ENCODE data around the gene TP53I11. TPM values are rescaled to one million over a fixed set of nuclear protein-coding genes. Genes with fewer than 3 reads are reported as not detected.

Gene TP53I11
- total and polyA plus RNA-seq, 8 donors = 45.7 to 95.5 (median 58.2) TPM

DNA sequence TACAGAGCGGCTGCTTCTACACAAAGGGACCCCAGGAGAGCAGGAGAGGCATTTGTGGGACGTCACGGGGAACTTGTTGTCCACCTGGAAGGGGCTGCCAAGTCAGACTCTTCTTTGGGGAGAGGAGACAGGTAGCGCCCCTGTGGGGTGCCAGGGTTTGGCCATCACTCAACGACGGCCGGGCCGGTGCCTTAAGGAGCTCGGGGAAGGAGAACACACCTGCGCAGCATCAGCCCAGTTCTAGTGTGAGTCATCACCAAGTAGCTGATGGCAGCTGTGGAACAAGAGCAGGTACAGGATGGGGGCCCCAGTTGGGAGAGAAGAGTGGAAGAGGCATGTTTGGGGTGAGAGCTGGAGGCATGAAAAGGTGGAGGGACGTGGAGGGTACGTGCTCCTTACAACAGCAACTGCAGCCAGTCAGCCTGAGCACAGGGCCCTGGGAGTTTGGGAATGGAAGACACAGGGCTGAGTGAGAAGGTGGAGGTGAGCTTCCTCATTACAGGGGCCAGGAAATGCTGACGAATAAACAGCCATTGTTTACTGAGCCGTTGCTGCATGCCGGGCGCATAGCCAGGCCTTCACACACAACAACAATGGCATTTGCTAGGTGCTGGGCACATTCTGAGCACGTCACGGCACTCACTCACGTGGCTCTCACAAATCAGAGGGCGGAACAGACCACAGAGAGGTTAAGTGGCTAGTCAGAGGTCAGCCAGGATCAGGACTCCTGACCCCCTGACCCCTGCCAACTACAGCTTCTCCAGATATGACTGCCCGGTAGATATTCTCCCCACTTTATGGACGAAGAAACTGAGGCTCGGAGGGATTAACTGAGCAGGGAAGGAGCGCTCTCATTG, 29.1 kb upstream of the TP53I11 start:
- peaks cover 32 to 41% of the 10 kb centered on the region in 2 donors for H3K4me1 ChIP-seq
- ATAC-seq = peak; percentile 71
- TF ChIP-seq, protein P1, sequence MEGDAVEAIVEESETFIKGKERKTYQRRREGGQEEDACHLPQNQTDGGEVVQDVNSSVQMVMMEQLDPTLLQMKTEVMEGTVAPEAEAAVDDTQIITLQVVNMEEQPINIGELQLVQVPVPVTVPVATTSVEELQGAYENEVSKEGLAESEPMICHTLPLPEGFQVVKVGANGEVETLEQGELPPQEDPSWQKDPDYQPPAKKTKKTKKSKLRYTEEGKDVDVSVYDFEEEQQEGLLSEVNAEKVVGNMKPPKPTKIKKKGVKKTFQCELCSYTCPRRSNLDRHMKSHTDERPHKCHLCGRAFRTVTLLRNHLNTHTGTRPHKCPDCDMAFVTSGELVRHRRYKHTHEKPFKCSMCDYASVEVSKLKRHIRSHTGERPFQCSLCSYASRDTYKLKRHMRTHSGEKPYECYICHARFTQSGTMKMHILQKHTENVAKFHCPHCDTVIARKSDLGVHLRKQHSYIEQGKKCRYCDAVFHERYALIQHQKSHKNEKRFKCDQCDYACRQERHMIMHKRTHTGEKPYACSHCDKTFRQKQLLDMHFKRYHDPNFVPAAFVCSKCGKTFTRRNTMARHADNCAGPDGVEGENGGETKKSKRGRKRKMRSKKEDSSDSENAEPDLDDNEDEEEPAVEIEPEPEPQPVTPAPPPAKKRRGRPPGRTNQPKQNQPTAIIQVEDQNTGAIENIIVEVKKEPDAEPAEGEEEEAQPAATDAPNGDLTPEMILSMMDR (IDR thresholded peaks at IDR 0.05) = no peak
- no peaks in the 10 kb centered on the region for H3K9me3 ChIP-seq
- intact Hi-C loops (cut with DNase I) = no loop called here
- H3K4me3 ChIP-seq = no peak overlapping the region
- peak overlapping the region; percentile 48 to 60 for H3K27ac ChIP-seq
- DNase-seq = peak; percentile 30 to 82 (median 67)
- H3K27me3 ChIP-seq = no peaks in the 10 kb centered on the region
- H3K36me3 ChIP-seq = no peaks in the 10 kb centered on the region

DNA sequence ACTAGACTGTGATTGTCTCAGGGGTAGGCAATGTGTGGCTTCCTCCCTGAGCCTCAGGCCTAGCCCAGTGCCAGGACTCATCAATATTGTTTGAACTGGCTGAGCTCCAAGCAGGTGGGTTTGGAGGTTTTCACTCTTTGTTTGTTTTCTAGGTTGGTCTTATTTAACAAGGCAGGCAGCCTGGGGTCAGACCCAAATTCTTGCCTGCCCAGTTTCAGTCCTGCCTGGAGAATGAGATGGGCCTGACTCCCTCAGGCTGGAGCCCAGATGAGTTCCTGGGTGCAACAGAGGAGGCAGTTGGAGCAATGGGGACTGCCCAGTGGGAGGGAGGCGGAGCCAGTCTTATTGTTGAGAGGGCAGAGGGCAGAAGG, 28.3 kb upstream of the TP53I11 start:
- TF ChIP-seq, protein P1 (IDR thresholded peaks at IDR 0.05) = no peak
- Histone ChIP-seq H3K4me1 (peaks cover 32 to 41% of the 10 kb centered on the region in 2 donors), H3K27me3 (no peaks in the 10 kb centered on the region), H3K9me3 (no peaks in the 10 kb centered on the region), H3K36me3 (no peaks in the 10 kb centered on the region), H3K27ac (peak overlapping the region; percentile 48 to 60), H3K4me3 (no peak overlapping the region)
- ATAC-seq = peak; percentile 67
- peak in 3 of 4 donors; percentile 51 to 68 (median 64) for DNase-seq
- intact Hi-C loops (cut with DNase I) = no loop called here

DNA sequence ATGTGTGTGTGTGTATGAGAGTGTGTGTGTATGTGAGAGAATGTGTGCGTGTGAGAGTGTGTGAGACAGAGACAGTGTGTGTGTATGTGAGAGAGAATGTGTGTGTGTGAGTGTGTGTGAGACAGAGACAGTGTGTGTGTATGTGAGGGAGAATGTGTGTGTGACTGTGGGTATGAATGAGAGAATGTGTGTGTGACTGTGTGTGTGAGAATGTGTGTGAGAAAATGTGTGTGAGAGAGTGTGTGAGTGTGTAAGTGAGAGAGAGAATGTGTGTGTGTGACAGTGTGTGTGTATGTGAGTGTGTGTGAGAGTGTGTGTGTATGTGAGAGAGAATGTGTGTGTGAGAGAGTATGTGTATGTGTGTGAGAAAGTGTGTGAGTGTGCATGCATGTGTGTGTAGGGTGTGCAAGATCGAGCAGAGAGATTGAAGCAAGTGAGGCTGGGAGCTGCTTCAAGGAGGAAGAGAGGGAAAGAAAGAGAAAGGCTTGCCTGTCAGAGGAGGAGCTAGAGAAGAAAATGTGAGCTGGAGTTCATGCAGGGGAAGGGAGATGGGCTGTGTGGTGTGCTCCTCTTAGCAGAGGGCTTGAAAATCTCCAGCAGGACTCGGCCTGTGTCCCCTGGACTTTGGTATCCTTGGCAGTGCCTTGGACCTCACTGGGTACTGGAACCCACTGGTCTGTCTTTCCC, 27.7 kb upstream of the TP53I11 start:
- intact Hi-C loops (cut with DNase I) = no loop called here
- peak overlapping the region; percentile 48 to 60 for H3K27ac ChIP-seq
- H3K4me3 ChIP-seq = no peak overlapping the region
- no peaks in the 10 kb centered on the region for H3K9me3 ChIP-seq
- H3K36me3 ChIP-seq = no peaks in the 10 kb centered on the region
- DNase-seq = peak in 1 of 4 donors; percentile 33
- H3K4me1 ChIP-seq = peaks cover 32 to 41% of the 10 kb centered on the region in 2 donors
- ATAC-seq = peak; percentile 43
- H3K27me3 ChIP-seq = no peaks in the 10 kb centered on the region
- TF ChIP-seq, protein P1 (IDR thresholded peaks at IDR 0.05) = no peak

DNA sequence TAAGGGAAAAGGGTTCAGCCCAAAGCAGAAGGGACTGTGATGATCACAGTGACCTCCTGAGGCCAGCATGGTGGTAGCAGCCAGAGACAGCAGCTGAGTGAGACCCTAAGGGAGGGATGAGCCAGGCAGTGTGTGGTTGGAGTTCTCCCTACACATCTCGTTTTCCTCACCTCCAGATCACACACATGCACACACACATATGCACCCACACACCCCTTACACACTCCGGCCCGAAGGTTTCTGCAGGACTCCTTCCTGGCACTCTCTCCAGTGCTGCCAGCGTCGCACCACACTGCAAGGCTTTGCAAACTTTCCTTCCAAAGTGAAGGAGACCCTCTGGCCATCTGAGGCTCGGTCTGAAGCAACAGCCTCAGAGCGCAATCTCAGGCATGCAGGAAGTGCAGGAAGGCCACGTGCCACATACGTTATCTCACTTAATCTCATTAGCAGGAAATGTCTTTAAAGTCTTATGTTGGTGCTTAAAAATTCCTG, 26.9 kb upstream of the TP53I11 start:
- peaks cover 32 to 41% of the 10 kb centered on the region in 2 donors for H3K4me1 ChIP-seq
- H3K27ac ChIP-seq = peak overlapping the region in 1 of 2 donors; percentile 60
- H3K4me3 ChIP-seq = no peak overlapping the region
- no peaks in the 10 kb centered on the region for H3K36me3 ChIP-seq
- H3K9me3 ChIP-seq = no peaks in the 10 kb centered on the region
- intact Hi-C loops (cut with DNase I) = no loop called here
- H3K27me3 ChIP-seq = no peaks in the 10 kb centered on the region
- peak; percentile 31 for ATAC-seq
- TF ChIP-seq, protein P1 (IDR thresholded peaks at IDR 0.05) = peak in 1 of 2 donors; percentile 15
- DNase-seq = peak in 3 of 4 donors; percentile 19 to 50 (median 39)

DNA sequence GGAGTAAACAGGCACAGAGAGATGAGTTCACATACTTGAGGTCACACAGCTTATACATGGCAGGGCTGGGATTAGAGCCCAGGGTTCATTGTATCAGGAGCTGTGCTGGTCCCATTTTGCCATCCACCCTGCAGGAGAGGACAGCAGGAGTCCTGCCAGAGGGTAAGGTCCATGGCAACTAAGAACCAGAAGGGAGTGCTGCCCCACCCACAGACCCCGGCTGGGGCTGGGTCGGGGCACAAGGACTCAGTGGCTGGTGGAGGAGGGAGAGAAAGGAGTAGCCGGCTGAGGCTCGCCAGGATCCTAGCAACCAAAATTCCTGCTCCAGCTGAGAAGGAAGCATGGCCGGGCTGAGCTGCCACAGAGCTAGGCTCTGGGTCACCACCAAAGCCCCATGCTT, 25.9 kb upstream of the TP53I11 start:
- ATAC-seq = no peak

More for the DNA sequence above, 25.9 kb upstream of the TP53I11 start:
- intact Hi-C loops (cut with DNase I) = no loop called here
- Histone ChIP-seq H3K27ac (no peak overlapping the region), H3K27me3 (no peaks in the 10 kb centered on the region), H3K4me3 (no peak overlapping the region), H3K4me1 (peaks cover 32 to 41% of the 10 kb centered on the region in 2 donors), H3K9me3 (no peaks in the 10 kb centered on the region), H3K36me3 (no peaks in the 10 kb centered on the region)
- TF ChIP-seq, protein P1 (IDR thresholded peaks at IDR 0.05) = no peak
- no peak for DNase-seq
